ENCODE results near the gene HILPDA. TPM values are rescaled to one million over a fixed set of nuclear protein-coding genes. Genes with fewer than 3 reads are reported as not detected.
A peak's percentile ranks its signal among the peaks of the same experiment; 100 is the strongest.
"Not testable (repeated sequence)": the region's sequence is repeated elsewhere in the genome, so short reads cannot be mapped to it uniquely, and the experiment has no call there.

The HILPDA gene
- total and polyA plus RNA-seq, 9 of the 15 experiments (the other 6 are each of a cell fraction or from before 2014, with no cell fraction given): 8.3 to 71.8 (median 23.5) TPM

DNA sequence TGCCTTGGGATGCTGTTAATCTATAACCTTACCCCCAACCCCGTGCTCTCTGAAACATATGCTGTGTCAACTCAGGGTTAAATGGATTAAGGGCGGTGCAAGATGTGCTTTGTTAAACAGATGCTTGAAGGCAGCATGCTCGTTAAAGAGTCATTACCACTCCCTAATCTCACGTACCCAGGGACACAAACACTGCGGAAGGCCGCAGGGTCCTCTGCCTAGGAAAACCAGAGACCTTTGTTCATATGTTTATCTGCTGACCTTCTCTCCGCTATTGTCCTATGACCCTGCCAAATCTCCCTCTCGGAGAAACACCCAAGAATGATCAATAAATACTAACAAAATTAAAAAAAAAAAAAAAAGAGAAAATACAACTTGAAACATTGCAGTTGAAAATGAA, 8.3 kb downstream of the HILPDA start:
- H3K27ac ChIP-seq (ENCODE audit: extremely low read depth, low read depth, low read length); CTCF ChIA-PET (ENCODE audit: low intra/inter-chr PET ratio); H3K9ac ChIP-seq (ENCODE audit: insufficient read depth in 1 of 2, low read depth in 2 of 2, low read length in 2 of 2); BruUV-seq (replicated peaks); H3K36me3 ChIP-seq (ENCODE audit: control insufficient read depth, insufficient read depth, low read length); ATAC-seq; FAIRE-seq; H3K79me2 ChIP-seq (ENCODE audit: control insufficient read depth, insufficient read depth, low read length); H3K4me3 ChIP-seq; H3K9me1 ChIP-seq (ENCODE audit: control insufficient read depth, insufficient read depth, low read length); H3K4me2 ChIP-seq (ENCODE audit: insufficient read depth, low read length); H3K4me1 ChIP-seq (replicated peaks in 1 of 2; ENCODE audit: control insufficient read depth in 2 of 2, insufficient read depth in 2 of 2, low read length in 2 of 2); H4K20me1 ChIP-seq (replicated peaks; ENCODE audit: control insufficient read depth, insufficient read depth, low read length); POLR2A ChIA-PET; H3K27me3 ChIP-seq (ENCODE audit: control insufficient read depth in 2 of 2, insufficient read depth in 2 of 2, low read length in 2 of 2); H2AFZ ChIP-seq (ENCODE audit: low read depth, low read length); intact Hi-C loops (cut with micrococcal nuclease); H3K9me3 ChIP-seq (replicated peaks; ENCODE audit: control insufficient read depth, insufficient read depth, low read depth, low read length): not testable (repeated sequence)
- in situ Hi-C loops (cut with MboI): loop anchor here (5.0 kb wide), 1 partner anchor 37 kb away; no protein-coding TSS in a partner anchor
- DNase-seq (ENCODE audit: extremely low read depth in 1 of 4, low spot score in 3 of 4): peak in 1 of 4 experiments; percentile 31
- TF ChIP-seq NCOR1 (IDR thresholded peaks at IDR 0.05) (peak; percentile 27; the same call in 1 of the 2 replicates), SOX6 (IDR thresholded peaks at IDR 0.05) (peak; percentile 38; the same call in 1 of the 2 replicates), CBFA2T2 (conservative IDR thresholded peaks at IDR 0.05) (peak; percentile 69), CBFA2T3 (IDR thresholded peaks at IDR 0.05) (peak; percentile 76), GATA2 (CRISPR knock-in tag; IDR thresholded peaks at IDR 0.05) (0 out of 2 replicates have a peak, but pooled peaks have one; percentile 26), HDAC2 (IDR thresholded peaks at IDR 0.05) (0 out of 2 replicates have a peak, but pooled peaks have one; percentile 19), TCF3 (CRISPR knock-in tag; IDR thresholded peaks at IDR 0.05) (peak; percentile 77), MAX (CRISPR knock-in tag; IDR thresholded peaks at IDR 0.05) (peak; percentile 35; the same call in 1 of the 2 replicates), ARID1B (IDR thresholded peaks at IDR 0.05) (peak; percentile 44), CXXC5 (CRISPR knock-in tag; IDR thresholded peaks at IDR 0.05) (0 out of 2 replicates have a peak, but pooled peaks have one; percentile 22), TAL1 (IDR thresholded peaks at IDR 0.05) (peak; percentile 57; the same call in 1 of the 2 replicates)
- TF ChIP-seq, protein P1, sequence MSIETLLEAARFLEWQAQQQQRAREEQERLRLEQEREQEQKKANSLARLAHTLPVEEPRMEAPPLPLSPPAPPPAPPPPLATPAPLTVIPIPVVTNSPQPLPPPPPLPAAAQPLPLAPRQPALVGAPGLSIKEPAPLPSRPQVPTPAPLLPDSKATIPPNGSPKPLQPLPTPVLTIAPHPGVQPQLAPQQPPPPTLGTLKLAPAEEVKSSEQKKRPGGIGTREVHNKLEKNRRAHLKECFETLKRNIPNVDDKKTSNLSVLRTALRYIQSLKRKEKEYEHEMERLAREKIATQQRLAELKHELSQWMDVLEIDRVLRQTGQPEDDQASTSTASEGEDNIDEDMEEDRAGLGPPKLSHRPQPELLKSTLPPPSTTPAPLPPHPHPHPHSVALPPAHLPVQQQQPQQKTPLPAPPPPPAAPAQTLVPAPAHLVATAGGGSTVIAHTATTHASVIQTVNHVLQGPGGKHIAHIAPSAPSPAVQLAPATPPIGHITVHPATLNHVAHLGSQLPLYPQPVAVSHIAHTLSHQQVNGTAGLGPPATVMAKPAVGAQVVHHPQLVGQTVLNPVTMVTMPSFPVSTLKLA (conservative IDR thresholded peaks at IDR 0.05): 0 out of 4 replicates have a peak, but pooled peaks of 1 of the 2 experiments have one; percentile 24
- WGBS (ENCODE audit: insufficient coverage, low coverage, missing lambda C conversion rate): 21% methylated on average over 7 of the region's 8 CpGs

DNA sequence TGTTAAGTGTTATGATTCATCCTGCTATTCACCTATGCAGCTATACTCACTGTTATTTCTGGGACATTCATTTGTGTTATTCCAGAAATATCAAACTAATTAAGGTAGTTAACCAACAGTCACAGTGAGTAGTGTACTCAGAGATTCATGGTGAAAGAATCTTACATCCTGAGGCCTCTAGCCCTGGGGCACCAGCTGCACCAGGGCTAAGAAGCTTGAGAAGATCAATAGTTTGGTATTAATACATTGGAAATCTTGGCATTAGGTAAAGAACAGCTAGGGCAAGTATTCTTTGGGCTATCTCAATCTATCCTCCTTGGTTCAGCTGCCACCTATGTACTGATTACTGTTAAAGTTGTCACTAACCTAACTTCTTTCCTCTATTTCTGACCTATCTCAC, 11.2 kb downstream of the HILPDA start:
- FAIRE-seq; DNase-seq (ENCODE audit: extremely low read depth in 1 of 4, low spot score in 3 of 4); H3K9me1 ChIP-seq (ENCODE audit: control insufficient read depth, insufficient read depth, low read length); intact Hi-C loops (cut with micrococcal nuclease); ATAC-seq; H3K79me2 ChIP-seq (ENCODE audit: control insufficient read depth, insufficient read depth, low read length); H3K27me3 ChIP-seq (ENCODE audit: control insufficient read depth in 2 of 2, insufficient read depth in 2 of 2, low read length in 2 of 2); H3K9me3 ChIP-seq (replicated peaks; ENCODE audit: control insufficient read depth, insufficient read depth, low read depth, low read length); H3K36me3 ChIP-seq (ENCODE audit: control insufficient read depth, insufficient read depth, low read length); H3K4me2 ChIP-seq (ENCODE audit: insufficient read depth, low read length); H4K20me1 ChIP-seq (replicated peaks; ENCODE audit: control insufficient read depth, insufficient read depth, low read length); H3K4me1 ChIP-seq (replicated peaks in 1 of 2; ENCODE audit: control insufficient read depth in 2 of 2, insufficient read depth in 2 of 2, low read length in 2 of 2); in situ Hi-C loops (cut with MboI); H3K9ac ChIP-seq (ENCODE audit: insufficient read depth in 1 of 2, low read depth in 2 of 2, low read length in 2 of 2); H3K27ac ChIP-seq (ENCODE audit: extremely low read depth, low read depth, low read length); CTCF ChIA-PET (ENCODE audit: low intra/inter-chr PET ratio); H3K4me3 ChIP-seq; POLR2A ChIA-PET; BruUV-seq (replicated peaks); H2AFZ ChIP-seq (ENCODE audit: low read depth, low read length): not testable (repeated sequence)

Measured in K562 (cell line).